Kidney epithelial cell (primary cell): Measurements from ENCODE around the gene HSD17B14. TPM values are rescaled to one million over a fixed set of nuclear protein-coding genes. Genes with fewer than 3 reads are reported as not detected.

Experiments
- DNase-seq: peaks from one replicate; pipeline ENCODE4 v3.0.0-alpha.2; 2010; ENCODE audit warnings: low read depth
- H3K27me3 ChIP-seq: 2 replicates; pipeline ENCODE4 v1.6.0; 2011; ENCODE audit warnings: low read length; ENCODE audit not compliant: control insufficient read depth, insufficient read depth
- H3K36me3 ChIP-seq: 2 replicates; pipeline ENCODE4 v1.5.1; 2011; ENCODE audit warnings: low read length; ENCODE audit not compliant: control insufficient read depth, insufficient read depth
- H3K4me3 ChIP-seq: 2 replicates; pipeline ENCODE4 v1.5.1; 2011; ENCODE audit warnings: low read depth, mild to moderate bottlenecking, control low read depth, low read length
- total RNA-seq: library from RNA; depleted of rRNA; stranded (reverse); fragments of >200 nt; gene quantifications from 2 replicates; pipeline ENCODE4 v1.2.3, GENCODE V29; 2015
- TF ChIP-seq, protein P1 (sequence below): IDR thresholded peaks from 2 replicates; pipeline ENCODE4 v1.5.1; 2011; ENCODE audit warnings: mild to moderate bottlenecking, moderate library complexity, low read length, control low read depth, inconsistent platforms; ENCODE audit not compliant: insufficient read depth, poor library complexity, severe bottlenecking

Gene HSD17B14
- total RNA-seq, 1 donor from 2014 or later = 10.2 TPM

DNA sequence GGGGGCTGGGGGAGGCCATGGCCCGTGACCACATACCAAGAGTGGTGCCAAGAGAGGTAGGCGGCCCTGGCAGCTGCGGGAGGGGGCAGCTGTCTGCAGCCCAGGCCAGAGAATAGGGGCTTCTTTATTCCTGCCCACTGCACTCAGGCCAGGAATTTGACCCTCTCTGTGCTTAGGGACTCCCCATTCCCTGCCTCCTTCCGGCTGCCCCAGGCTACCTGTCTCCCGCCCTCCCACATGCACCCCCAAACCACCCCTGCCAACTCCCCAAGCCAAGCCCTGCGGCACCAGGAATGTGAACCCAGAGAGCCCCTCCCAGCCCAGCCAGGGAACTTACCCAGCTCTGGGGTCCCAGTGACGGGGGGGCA, 31.4 kb upstream of the HSD17B14 start:
- Histone ChIP-seq H3K27me3 (no peaks in the 10 kb centered on the region), H3K4me3 (peak overlapping the region; percentile 43), H3K36me3 (peaks cover 2% of the 10 kb centered on the region)
- no peak for DNase-seq
- TF ChIP-seq, protein P1, sequence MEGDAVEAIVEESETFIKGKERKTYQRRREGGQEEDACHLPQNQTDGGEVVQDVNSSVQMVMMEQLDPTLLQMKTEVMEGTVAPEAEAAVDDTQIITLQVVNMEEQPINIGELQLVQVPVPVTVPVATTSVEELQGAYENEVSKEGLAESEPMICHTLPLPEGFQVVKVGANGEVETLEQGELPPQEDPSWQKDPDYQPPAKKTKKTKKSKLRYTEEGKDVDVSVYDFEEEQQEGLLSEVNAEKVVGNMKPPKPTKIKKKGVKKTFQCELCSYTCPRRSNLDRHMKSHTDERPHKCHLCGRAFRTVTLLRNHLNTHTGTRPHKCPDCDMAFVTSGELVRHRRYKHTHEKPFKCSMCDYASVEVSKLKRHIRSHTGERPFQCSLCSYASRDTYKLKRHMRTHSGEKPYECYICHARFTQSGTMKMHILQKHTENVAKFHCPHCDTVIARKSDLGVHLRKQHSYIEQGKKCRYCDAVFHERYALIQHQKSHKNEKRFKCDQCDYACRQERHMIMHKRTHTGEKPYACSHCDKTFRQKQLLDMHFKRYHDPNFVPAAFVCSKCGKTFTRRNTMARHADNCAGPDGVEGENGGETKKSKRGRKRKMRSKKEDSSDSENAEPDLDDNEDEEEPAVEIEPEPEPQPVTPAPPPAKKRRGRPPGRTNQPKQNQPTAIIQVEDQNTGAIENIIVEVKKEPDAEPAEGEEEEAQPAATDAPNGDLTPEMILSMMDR = no peak

DNA sequence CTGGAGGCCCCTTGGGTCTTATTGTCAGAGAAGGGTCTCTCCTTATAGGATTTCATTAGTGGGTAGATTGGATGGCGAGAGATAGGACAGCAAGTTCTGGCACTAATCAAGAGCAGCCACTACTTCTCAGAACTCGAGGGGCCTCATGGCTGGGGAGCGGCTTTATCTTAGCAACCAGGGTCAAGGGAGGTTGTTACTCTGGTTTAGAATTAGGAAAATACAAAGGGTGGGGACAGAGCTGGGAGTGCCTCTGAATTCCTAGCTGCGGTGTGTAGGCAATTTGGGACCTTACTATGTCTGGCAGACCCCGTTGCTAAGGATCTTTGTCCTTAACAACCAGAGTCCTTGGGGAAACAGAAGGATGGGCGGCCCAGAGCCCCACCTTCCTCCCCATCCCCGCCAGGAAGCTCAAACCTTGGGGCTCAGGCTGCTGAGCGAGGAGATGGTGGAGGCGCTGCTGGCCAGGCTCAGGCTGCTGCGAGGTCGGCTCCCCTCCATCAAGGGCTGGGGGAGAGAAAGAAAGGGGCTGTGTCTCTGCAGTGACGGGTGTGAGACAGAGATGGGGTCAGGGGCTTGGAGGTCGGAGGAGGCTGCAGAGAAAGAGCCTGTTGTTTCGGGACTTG, 30.9 kb upstream of the HSD17B14 start:
- Histone ChIP-seq H3K36me3 (peaks cover 2% of the 10 kb centered on the region), H3K27me3 (no peaks in the 10 kb centered on the region), H3K4me3 (peak overlapping the region; percentile 43)
- TF ChIP-seq, protein P1 = no peak
- no peak for DNase-seq

DNA sequence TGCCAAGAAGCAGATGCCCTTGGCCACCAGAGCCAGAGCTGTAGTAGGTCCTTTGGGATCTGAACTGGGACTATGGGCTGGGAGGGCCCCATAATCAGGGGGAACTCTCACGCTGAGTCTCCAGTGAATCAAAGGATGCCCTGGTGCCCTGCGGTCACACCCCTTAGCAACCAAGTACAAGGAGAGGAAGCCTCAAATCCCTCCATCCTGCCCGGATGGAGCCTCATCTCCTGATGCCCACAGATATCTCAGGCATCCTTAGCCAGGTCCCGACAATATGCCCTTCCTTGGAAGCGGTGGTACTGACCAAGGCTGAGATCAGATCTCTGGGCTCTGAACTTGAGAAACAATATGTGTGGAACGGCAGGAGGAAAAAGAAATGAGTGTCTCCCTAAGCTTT, 30.4 kb upstream of the HSD17B14 start:
- no peak for DNase-seq
- no peak overlapping the region for H3K4me3 ChIP-seq
- peaks cover 2% of the 10 kb centered on the region for H3K36me3 ChIP-seq
- no peaks in the 10 kb centered on the region for H3K27me3 ChIP-seq
- TF ChIP-seq, protein P1 = no peak

DNA sequence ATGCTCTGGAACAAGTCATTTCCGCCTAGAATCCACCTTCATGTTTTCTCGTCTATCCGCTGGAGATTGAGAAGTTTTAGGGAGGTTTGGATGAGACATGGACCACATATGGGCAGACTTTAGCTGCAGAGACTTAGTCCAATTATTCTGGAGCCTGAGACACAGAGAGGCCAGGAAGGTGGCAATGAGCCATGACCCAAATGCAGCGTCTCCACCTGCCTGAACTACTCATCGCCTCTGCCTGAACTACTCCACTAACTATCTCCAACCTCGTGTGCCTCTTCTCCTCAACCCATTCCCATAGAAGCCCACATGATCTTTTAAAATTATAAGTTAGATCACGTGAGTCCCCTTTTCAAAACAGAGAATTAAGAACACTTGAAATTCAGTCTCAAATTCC, 26.5 kb upstream of the HSD17B14 start:
- no peak overlapping the region for H3K4me3 ChIP-seq
- TF ChIP-seq, protein P1 = no peak
- peaks cover 4% of the 10 kb centered on the region for H3K36me3 ChIP-seq
- no peaks in the 10 kb centered on the region for H3K27me3 ChIP-seq
- DNase-seq = no peak

DNA sequence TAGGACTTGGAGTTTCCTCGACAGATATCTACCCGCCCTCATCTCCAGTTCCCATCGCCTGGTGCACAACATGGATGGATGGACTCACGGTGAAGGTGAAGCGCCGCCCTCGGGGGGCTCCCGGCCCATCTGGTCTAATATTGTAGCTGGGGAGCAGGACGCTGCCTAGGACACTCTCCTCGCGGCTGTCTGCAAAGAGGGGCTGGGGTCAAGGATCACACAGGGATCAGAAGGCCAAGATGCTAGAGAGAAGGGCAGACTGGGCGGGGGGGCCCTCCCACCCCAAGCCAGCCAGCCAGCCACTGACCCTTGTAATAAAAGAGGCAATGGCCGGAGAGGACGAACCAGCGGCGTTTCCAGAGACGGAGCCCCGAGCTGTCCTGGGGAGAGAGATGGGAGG, 25.0 kb upstream of the HSD17B14 start:
- DNase-seq = no peak
- TF ChIP-seq, protein P1 = no peak
- H3K4me3 ChIP-seq = no peak overlapping the region
- H3K27me3 ChIP-seq = no peaks in the 10 kb centered on the region
- peaks cover 4% of the 10 kb centered on the region for H3K36me3 ChIP-seq

DNA sequence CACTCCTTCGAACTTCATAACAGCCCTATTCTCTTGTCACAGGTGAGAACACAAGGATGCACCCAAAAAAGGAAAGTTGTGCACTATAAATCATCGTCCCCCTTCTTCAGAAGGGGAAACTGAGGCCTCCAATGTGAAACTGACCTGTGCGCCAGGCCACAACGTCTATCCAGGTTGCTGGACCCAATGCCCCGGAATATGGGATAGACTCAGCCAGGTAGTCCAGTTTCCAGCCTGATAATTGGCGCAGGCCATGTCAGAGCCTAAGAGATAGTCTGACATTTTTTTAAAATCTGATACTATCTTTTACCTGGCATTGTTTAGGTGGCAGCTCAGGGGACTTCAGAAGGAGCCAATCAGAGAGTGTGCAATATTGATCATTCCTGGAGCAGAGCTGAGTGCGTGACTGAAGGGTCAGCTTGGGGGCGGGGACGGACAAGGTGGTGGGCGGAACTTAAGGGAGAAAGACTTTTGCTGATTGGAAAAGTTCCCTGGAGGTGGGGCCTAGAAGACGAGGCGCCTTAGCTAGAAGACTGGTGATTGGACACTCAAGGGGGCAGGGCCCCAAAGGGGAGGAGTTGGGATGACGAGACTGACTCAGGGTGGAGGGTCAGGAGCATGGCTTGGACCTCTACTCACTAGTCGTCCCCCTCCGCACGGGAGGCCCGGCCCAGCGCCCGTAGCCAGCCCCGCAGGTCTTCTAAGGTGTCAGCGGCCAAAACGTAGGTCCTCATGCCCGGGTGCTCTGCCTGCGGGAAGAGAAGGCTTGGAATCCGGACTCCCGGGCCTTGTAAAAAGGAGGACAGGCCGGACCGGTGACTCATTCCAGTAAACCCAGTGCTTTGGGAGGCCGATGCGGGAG, 23.7 kb upstream of the HSD17B14 start:
- Histone ChIP-seq H3K4me3 (no peak overlapping the region), H3K36me3 (peaks cover 1% of the 10 kb centered on the region), H3K27me3 (no peaks in the 10 kb centered on the region)
- no peak for DNase-seq
- TF ChIP-seq, protein P1 = no peak
